Fibroblast of skin of left quadriceps (primary cell): ENCODE data around the gene ELMO1.

Experiments
- DNase-seq, 2 experiments: peaks; one replicate each; pipeline ENCODE4 v3.0.0-alpha.2; 2013; ENCODE audit warnings: low read depth in 2 of 2

Gene ELMO1

DNA sequence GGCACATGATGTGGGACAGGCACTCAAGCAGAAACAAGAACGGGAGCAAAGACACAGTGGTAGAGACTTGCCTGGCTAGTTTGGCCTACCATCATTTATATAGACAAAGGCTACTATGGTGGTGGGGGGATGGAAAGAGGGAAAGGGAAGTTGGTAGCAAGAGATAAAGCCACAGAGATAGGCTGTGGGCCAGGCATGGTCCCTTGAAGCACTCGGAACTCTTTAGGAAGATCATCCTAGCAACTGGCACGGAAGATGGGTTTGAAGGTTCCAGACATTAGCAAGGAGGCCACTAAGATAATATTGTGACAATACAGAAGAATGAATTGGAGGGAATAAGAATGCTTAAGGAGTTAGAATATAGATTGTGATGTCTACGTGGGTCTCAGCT is 319.6 kb downstream of the ELMO1 start:
- no peak for DNase-seq

DNA sequence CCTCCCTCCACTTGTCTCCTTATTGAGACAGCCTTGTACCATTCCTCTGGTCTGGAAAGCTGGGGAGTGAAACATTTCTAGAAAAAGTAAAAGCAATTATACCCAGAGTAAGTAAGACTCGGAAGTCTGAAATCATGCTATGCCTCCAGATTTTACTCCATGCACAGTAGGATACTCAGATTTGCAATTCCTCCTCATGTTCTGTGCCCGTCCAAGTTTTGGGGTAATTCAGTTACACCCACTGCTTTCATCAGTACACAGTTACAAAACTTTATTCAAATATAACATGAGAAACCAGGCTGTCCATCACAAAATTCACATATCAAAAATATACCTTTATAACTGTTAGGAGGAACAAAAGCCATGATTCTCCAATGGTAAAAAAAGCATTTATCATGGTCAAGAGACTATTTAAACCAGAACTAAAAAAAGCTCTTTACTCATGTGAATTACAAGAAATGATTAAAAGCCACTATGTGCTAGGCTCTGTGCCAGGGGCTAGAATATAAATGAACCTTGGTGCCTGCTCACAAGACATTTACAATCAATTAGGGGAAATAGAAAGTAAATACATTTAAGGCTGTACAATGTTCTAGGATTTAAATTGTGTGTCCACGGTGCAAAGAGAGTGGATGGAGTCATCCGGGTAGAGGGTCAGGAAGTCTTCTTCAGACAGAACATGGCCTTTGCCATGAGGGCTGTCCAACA is 320.2 kb downstream of the ELMO1 start:
- DNase-seq = no peak

DNA sequence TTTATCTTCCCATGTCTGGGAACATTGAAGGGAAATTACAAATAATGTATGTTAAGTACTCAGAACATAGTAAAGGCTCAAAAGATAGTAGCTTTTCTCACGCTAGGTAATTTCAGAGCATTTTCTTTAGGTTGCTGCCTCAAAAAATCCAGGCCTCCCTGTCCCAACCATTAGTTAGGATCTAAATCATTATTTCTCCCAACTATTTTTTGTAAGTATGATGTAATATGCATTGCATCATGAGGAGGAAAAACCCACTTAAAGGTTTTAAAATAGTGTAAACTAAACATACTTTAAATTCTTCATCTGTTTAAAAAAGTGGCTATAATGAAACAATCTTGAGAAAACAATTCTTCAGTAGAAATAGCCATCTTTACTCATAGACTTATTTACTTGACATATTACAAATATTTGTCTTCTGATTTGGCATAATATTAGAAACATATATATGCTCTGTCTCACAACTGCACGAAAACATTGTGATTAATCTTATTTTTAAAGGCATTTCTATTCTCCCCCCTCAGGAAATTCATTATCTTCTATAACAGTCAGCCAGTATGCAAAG is 329.3 kb downstream of the ELMO1 start:
- DNase-seq = no peak

DNA sequence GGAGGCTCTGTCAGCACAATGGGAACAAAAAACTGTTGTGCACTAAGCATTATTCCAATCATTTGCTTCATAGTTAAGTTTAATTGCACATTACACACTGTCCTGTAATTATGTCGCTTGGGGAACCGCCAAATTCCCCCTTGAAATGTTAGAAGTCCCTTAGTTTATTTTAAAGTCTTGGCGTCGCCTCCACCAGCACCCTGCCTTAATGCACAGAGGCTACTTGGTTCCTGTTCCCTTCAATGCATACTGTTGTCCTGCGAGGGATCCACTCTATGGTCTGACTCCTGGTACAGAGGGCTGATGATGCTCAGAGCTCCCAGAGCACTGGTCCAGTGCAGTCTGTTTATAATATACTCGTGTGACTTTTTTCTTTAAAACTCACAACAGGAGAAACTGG is 330.7 kb downstream of the ELMO1 start:
- no peak for DNase-seq

DNA sequence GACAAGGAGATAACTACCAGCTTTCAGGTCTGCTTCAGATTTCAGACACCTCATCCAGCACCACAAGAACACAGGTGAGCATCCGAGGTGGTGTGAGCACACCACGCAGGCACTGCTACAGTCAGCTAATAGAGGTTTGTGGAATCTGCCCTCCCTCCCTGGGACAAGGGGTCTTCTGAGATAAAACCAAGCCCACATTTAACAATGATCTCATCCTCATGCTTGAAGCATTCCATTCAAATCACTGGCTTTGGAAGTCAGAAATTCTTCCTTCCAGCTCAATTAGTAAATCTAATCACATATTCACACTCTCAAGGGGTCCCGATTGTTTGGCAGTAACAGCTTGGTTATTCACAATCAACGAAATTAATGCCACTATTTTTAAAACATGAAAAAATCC is 331.4 kb downstream of the ELMO1 start:
- no peak for DNase-seq

DNA sequence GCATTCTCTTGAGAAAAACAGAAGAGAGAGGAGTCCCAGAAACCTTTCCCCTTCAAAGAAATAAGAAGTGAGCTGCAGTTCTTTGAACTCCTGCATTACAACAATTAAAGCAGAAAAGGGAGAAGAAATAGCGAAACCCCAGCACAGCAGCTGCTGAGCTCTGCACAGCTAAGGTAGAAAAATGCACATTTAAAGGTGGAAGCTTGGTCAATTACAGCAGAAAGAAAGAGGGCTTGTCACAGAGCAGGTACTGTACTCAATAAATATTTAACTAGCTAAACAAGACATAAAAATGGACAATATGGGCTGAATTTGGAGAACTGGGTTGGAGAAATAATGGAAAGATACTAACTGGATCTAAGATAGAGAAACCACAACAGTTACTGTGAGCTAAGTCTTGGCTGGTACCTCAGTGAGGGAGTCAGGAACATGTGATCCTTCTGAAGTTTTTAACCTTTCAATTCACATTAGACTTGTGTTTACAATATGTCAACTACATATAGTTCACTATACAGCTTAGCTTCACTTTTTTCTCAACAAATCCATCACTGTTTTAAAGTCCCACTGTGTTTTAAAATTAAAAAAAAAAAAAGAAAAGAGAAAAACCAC is 332.5 kb downstream of the ELMO1 start:
- DNase-seq = no peak

DNA sequence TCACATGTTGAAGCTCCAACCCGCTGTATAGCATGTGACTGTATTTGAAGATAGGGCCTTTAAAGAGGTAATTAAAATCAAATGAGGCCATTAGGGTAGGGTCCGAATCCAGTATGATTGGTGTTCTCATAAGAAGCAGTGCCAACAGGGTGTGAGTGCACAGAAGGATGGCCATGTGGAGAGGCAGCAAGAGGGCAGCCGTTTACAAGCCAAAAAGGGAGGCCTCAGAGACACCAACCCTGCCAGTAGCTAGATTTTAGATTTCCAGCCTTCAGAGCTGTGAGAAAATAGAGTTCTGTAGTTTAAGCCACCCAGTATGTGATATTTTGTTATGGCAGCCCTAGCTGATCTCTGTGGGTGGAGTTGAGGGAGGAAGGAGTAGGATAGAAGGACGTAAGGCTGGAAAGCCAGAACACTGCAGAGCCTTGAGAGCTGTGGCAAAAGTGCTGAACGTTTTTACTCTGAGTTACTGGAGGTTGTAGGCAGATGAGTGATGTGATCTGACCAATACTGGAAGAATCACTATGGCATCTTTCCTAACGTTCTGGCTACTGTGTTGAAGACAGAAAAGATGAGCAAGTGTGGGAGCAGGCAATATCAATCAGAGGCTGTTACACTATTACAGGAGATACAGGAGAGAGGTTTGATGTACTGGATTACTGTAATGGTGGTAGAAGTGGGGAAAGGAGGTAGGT is 334.9 kb downstream of the ELMO1 start:
- peak; percentile 29 to 41 for DNase-seq

DNA sequence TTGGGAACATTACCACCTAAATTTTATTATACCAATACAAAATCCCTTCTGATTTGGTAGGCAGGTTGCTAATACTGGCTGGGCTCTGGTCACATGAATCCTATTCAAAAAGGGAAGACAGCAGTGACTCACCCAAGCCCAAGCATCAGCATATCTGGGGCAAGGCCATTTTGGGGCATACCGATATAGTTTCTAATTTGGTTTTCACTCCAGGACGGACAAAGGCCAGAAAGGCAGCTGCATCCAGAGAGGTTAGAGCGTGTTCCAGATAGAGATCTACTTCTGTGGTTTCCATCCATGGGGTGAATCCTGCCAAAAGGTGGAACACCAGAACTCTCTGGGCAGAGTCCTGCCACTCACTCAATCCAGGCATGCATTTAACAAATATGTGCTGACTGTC is 335.8 kb downstream of the ELMO1 start:
- no peak for DNase-seq

DNA sequence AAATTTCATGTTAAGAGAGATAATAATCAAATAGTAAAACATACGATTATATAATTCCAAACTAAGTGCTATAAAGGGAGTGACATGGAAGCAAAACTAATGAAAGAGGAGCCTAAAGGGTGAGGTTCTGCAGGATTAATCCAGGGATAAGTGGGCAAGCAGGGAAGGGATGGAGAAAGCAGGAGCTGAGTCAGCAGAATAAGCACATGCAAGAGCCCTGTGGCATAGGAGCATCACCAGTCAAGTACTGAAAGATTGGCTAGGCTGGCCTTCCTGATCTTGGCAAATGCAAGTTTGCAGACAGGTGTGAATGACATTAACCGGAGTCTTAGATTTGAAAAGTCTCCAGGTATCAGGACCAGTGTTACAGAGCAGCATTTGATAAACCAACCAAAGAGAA is 336.4 kb downstream of the ELMO1 start:
- DNase-seq = no peak

DNA sequence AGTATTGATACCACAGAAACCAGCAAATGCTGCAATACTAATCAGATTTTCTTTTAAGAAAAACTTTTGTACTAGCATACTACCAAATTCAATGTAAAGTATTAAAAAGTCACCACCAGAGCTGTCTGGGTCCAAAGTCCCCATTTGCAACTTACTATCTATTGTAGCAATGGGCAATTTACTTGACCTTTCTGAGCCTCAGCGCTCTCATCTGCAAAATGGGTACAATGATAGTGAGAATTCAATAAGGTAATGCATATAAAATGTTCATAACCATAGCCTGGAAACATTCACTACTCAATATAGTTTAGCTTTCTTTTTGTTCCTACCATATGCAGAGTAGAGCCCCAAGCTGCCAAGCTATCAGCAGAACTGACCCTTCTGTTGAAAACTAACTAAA is 337.2 kb downstream of the ELMO1 start:
- no peak for DNase-seq

DNA sequence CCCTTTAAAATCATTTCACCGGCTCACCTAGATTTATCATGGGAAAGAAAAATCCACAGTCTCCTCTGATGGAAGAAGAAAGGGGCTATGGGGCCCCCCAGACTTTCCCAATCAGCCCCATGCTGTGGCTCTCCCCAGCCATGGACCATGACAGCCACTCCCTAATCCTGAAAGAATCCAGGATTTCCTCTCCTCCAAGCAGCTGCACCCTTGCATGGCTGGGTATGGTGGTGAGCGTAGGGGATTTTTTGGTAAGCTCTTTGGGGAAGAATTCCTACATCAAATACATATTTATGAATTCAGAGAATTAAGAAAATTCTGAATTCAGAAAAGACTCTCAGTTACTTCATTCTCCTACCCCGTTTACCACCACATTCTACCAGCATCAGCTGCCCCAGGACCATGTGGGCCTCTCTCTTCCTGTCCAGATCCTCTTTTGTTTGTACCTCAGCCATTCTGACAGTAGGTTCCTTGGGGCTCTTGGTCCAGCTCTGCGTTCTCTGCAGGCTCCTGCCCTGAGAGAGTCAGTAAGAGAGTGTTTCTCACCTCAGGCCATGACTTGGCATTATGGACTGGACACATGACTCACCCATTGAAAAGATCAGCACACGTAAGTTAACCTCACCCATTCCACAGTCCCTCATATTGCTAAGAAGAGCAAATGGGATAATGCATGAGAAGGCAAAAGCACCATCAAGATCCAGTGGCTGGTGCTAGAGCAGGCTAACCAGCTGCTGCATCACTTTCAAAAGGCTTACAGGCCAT is 337.8 kb downstream of the ELMO1 start:
- no peak for DNase-seq

DNA sequence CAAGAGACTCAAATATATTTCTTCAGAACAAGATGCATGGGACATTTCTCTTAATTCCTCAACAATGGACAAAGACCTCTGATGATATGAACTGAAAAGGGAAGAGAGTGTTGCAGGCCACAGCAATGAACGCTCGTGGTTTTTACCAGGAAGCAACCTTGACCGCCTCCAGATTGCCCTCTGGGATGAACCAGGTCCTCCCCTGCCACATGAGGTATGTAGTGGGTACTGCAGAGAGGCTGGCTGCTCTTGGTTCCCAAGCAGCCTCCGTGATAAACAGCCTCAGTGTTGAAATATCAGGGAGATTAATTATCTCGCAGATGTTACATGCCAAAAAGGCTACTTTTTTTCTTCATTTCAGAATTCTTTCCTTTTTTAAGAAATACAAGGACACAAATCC is 338.8 kb downstream of the ELMO1 start:
- no peak for DNase-seq

DNA sequence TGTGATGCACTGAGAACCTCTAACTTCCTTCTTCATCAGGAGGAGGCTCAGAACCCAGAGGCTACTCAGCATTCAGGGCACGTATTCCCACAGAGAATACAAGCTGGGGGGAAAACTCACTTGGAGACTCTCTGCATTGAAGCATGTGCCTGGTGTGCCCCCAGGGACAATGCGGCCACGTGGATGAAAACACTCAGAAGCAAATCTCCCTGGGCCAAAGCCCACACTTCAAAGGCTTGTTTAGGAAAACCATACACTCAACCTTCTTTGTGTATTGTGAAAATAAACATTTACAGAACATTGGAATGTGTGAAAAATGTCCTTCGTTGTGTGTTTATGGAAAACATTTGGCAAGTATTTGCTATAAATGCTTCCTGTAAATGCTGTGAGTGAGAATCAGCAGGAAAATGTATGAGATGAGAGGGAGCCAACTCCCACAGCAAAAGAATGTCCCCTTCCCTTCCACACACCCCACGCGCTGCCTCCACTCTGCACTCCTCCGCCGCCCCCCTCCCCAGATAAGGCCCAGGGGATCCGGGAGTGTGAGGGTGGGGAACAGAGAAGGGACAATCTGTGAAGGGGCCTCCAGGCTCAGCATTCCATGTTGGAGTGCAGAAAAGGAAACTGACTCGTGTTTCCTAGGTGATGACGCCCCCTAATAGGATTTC is 339.5 kb downstream of the ELMO1 start:
- no peak for DNase-seq

DNA sequence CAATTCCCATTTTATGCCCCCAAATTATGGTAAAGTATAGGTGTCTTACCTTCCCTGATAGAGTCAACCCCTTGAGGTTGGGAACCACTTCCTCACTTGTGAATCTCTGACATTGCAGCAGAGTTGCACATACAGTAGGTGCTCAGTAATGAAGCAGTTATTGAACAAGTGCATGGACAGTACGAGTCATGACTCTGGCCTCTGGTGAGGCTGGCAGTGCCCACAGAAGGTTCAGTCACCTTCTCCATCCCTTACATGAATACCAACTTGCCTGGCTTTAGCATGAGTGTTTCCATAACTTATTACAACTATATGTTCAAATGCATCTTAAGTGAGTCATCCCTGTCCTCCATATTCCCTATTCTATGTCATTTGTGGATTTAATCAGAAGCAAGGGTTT is 340.0 kb downstream of the ELMO1 start:
- DNase-seq = no peak

DNA sequence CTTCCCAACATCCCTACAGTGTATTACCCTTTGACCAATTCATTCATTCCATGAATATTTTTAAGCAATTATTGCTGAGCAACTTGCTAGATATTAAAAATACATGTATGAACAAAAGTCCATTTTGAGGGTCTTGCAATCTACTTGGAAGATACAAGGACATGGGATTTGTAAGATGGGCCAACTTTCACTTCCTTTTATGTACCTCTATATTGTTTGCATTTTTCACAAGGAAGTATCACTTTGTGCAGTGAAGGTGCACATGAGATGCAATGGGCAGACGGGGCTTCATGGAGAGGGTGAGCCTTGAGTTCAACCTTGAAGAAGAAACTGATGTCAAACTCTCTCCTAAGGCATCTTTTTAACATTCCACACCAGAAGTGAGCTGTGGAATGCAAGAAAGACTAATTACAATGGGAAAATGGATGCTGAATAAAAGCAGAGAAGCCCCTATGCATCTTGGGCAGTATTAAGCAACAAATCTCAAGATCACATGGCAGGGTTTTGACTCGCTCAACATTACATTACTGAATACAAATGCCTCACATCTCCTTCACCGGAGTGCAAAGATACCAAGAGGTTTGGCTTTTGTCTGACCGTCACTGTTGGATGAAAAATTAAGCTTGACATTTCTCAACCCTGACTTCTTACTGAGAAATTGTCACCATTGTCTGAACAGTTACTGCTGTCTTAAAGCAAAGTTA is 341.5 kb downstream of the ELMO1 start:
- DNase-seq = no peak

DNA sequence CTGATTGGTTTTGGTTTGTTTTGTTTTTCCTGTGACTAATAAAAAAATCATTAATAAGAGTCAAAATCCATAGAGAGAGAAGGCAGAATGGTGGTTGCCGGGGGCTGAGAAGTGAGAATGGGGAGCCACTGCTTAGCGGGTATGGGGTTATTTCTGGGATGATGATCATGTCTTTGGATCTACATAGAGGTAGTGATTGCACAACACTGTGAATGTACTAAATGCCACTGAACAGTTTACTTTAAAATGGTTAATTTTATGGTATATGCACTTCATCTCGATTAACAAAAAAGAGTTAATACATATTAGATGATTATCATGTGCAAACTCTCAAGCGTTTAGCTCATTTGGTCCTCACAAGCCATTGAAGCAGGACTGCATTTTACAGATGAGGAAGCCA is 342.9 kb downstream of the ELMO1 start:
- DNase-seq = no peak

DNA sequence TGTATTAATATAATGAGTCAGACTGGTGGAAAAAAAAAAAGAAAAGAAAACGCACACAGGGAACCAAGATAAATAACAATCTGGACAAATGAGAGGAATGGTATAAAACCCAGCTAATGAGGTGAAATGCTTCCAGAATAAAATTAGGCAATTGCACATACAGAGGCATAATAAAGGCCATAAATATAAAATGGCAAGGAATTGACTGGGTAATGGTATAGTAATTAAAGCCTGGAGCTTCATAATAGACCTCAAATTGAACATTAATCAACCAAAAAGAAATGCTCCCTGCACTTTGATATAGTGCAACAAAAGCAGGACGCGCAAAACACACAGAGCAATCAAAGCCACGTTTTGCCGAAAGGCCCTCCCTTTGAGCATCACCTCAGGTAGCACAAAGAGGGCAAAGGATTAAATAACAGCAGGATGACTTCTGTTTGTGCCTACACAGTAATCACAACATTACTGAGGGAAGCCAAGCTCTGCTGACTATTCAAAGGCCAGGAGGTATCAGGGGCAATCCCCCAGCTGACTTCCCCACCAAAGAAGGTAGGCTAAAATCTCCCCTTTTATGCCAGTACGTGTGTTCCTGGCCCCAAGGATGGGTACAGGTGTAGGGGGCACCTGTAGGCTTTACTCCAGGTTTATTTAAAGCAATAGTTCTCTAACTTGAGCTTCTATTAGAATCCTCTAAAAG is 343.7 kb downstream of the ELMO1 start:
- DNase-seq = no peak

DNA sequence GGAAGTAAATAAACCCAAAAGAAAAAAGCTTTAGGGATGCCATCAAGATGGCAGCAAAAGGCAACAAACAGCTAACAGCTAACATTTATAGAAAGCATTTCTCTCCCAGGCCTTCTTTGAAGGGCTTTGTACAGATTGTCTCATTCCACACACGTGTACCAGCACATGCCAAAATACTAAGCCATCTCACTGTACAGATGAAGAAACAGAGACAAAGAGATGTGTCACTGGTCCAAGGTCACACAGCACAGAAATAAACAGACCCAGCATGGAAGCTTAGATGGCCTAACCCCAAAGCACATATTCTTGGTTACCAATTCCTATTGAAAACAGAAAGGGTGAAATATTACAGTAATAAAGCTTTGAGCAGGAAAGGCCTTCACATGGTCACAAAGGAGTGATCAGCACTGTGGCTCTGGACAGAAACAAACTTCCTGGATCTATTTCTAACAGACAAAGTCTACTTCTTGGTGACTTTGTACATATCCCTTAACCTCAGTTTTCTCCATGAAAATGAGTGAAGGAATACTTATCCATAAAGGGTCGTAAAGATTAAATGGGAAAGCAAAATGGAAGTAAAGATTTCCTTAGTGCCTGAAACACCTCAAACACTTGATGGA is 346.0 kb downstream of the ELMO1 start:
- DNase-seq = no peak

DNA sequence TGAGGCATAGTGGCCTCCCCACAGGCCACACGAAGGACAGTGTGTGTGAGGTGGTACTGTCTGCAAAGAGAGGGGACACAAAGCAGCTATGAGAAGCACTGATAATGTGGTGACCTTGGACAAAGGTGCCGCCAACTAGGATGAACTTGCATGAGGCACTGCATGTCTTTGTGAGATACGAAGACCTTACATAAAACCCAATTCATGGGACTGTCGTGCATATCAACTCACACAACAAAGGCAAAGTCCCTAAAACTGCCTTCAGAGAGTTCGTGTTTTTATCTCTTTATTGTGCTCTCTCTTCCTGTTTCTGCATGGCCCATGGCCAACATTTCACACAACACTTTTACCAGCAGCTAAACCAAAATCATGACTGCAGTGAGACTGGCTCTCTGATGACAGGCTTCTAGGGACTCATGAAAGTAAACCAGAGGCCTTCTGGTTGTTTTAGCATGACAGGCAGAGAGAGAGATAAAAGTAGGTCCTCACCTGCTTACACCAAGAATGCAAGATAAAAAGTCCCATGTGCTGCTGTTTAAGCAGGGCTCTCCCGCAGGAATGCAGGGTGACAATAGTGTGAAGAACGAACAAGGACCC is 347.8 kb downstream of the ELMO1 start:
- DNase-seq = no peak

DNA sequence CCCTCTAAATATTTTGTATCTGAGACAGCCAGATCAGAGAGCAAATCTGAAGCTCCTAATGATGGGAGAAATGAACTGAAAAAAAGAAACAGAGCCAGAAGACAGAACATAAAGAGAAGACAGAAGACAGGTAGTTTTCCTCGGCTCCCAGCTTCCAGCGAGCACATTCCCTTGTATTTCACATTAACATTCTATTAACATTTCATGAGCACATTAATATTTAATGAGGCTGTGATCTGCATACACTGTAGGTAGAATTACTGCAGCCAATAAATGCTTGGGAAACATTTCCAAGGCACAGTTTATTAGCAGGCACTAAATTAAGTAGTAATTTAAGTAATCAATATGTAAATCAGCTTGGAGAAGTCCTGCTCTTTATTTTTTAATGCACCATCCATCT is 349.9 kb downstream of the ELMO1 start:
- no peak for DNase-seq
